GM12878 (cell line): Measurements from ENCODE around the gene LRRC27.

ENCODE experiments used
- ATF7 ChIP-seq: fragments of 450-650 bp; IDR thresholded peaks from 2 replicates; pipeline ENCODE4 v1.6.1; 2016; ENCODE audit warnings: low read depth, mild to moderate bottlenecking
- GATAD2B ChIP-seq: fragments of 450-650 bp; conservative IDR thresholded peaks from 2 replicates; pipeline ENCODE4 v1.6.1; 2017; ENCODE audit warnings: low read depth, mild to moderate bottlenecking, moderate library complexity
- JUND ChIP-seq: IDR thresholded peaks from 2 replicates; pipeline ENCODE4 v1.6.1; 2012; ENCODE audit warnings: low read depth, mild to moderate bottlenecking, low read length, improper control_type of control experiment, moderate library complexity
- TF ChIP-seq, protein P1 (sequence below): IDR thresholded peaks from 2 replicates; pipeline ENCODE4 v1.6.1; 2011; ENCODE audit warnings: borderline replicate concordance, low read depth, mild to moderate bottlenecking, moderate library complexity, low read length; ENCODE audit not compliant: insufficient read depth, poor library complexity, severe bottlenecking

DNA sequence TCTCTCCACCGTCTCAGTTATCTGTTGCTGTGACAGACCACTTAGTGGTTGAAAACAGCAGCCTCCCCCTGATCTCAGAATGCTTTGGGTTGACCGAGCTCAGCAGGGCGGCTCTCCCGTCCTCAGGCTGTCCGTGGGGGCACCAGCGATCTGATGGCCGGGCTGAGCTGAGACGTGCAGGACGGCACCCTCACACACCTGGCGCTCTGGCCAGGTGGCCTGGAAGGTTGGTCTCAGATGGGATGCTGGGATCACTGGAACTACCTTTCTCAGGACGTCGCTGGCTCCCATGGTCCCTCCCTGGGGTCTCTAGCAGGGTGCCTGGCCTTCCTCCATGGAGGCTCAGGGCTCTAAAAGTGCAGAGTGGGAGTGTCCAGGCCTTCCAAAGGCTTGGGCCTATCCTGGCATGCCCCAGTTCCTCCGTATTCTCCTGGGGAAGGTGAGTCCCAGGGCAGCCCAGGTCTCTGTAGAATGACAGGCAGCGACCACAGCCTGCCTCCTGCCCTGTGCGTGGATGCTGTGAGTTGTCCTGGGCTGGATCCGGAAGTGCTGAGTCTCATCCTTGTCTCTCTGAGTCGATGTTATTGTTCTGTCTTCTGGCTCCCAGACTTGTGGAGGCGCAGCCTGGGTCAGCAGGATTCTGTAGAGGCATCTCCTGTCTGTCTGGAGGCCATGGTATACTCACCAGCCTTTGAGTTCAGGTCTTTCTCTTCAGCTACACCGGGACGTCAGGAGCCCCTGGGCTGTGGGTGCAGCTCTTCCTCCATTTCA lies 52.8 kb downstream of the LRRC27 start:
- TF ChIP-seq, protein P1, sequence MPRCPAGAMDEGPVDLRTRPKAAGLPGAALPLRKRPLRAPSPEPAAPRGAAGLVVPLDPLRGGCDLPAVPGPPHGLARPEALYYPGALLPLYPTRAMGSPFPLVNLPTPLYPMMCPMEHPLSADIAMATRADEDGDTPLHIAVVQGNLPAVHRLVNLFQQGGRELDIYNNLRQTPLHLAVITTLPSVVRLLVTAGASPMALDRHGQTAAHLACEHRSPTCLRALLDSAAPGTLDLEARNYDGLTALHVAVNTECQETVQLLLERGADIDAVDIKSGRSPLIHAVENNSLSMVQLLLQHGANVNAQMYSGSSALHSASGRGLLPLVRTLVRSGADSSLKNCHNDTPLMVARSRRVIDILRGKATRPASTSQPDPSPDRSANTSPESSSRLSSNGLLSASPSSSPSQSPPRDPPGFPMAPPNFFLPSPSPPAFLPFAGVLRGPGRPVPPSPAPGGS: no peak
- TF ChIP-seq JUND (no peak), GATAD2B (no peak), ATF7 (no peak)
